GM12878 (cell line): ENCODE data around the gene CSDE1. TPM values are rescaled to one million over a fixed set of nuclear protein-coding genes. Genes with fewer than 3 reads are reported as not detected.

Source experiments
- ATAC-seq: fragments of 200-7000 bp; cut with Tn5 transposase; 3 replicates; pipeline ENCODE4 v1.9.1; 2020; ENCODE audit warnings: mild to moderate bottlenecking, moderate library complexity
- BruUV-seq: library from RNA; stranded (reverse); fragments of 400-500 nt; replicated peaks from 2 replicates; lab custom pipeline; 2021; lab: Mats Ljungman, UMichigan
- CTCF ChIA-PET: fragments of 300-600 bp; sonication (Branson Sonifier 250); formaldehyde crosslinking; extraction: SDS; loops from one replicate; lab custom pipeline; 2021; ENCODE audit warnings: inconsistent platforms; lab: Yijun Ruan, JAX
- POLR2A ChIA-PET: fragments of 350-600 bp; formaldehyde crosslinking; extraction: SDS; loops from one replicate; lab custom pipeline; 2021; ENCODE audit warnings: inconsistent platforms; lab: Charles Lee
- RAD21 ChIA-PET: fragments of 300-600 bp; sonication (Branson Sonifier 250); formaldehyde crosslinking; loops from one replicate; lab custom pipeline; 2023; ENCODE audit warnings: antibody characterized with exemption; ENCODE audit not compliant: unreplicated experiment; lab: Charles Lee
- SMC1A ChIA-PET: fragments of 300-600 bp; sonication (Branson Sonifier 250); formaldehyde crosslinking; loops from one replicate; lab custom pipeline; 2023; ENCODE audit not compliant: unreplicated experiment, uncharacterized antibody; lab: Charles Lee
- DNase-seq: peaks from one replicate; pipeline ENCODE4 v3.0.0-alpha.2; 2011; ENCODE audit warnings: low read depth, low spot score
- FAIRE-seq: peaks from 3 replicates; lab custom pipeline; 2011; peaks lifted over from hg19 to GRCh38; lab: Jason Lieb, UNC
- H2AFZ ChIP-seq: 2 replicates; pipeline ENCODE4 v1.6.0; 2011; ENCODE audit warnings: low read depth, low read length, control low read depth; ENCODE audit not compliant: control insufficient read depth
- H3K27ac ChIP-seq: 2 replicates; pipeline ENCODE4 v1.5.1; 2011; ENCODE audit warnings: control low read depth; ENCODE audit not compliant: control insufficient read depth, insufficient read depth
- H3K27me3 ChIP-seq, 2 experiments: replicated peaks in 1 of 2; 2 replicates each; pipeline versions ENCODE4 v1.6.0 to v1.6.1; 2011; ENCODE audit warnings: low read length in 1 of 2; ENCODE audit not compliant: control insufficient read depth in 2 of 2, insufficient read depth in 2 of 2
- H3K36me3 ChIP-seq, 2 experiments: 2 replicates each; pipeline ENCODE4 v1.5.1; 2011; ENCODE audit warnings: low read length in 1 of 2; ENCODE audit not compliant: control insufficient read depth in 2 of 2, insufficient read depth in 2 of 2
- H3K4me1 ChIP-seq: 2 replicates; pipeline ENCODE4 v1.6.1; 2011; ENCODE audit warnings: mild to moderate bottlenecking, low read length, moderate library complexity, mixed read lengths; ENCODE audit not compliant: control insufficient read depth, insufficient read depth
- H3K4me2 ChIP-seq: 2 replicates; pipeline ENCODE4 v1.6.0; 2011; ENCODE audit warnings: control low read depth; ENCODE audit not compliant: control insufficient read depth, insufficient read depth
- H3K4me3 ChIP-seq: fragments of 200-600 bp; sonication (generic); 2 replicates; pipeline ENCODE4 v1.5.1; 2016
- H3K79me2 ChIP-seq: 2 replicates; pipeline ENCODE4 v1.6.0; 2011; ENCODE audit warnings: low read length; ENCODE audit not compliant: control insufficient read depth, insufficient read depth
- H3K9ac ChIP-seq: 2 replicates; pipeline ENCODE4 v1.8.0; 2011; ENCODE audit warnings: low read length, control low read depth, mixed read lengths; ENCODE audit not compliant: control insufficient read depth, insufficient read depth
- H3K9me3 ChIP-seq: replicated peaks from 3 replicates; pipeline ENCODE4 v1.5.1; 2011; ENCODE audit warnings: mild to moderate bottlenecking, low read length; ENCODE audit not compliant: control insufficient read depth, insufficient read depth
- H4K20me1 ChIP-seq: 2 replicates; pipeline ENCODE4 v1.6.0; 2011; ENCODE audit not compliant: control insufficient read depth, insufficient read depth
- BHLHE40 ChIP-seq, 2 experiments: fragments of 450-650 bp in 1 of 2; IDR thresholded peaks; 2 replicates each; pipeline ENCODE4 v1.6.1; 2011 to 2017; ENCODE audit warnings: low read depth in 2 of 2, borderline replicate concordance in 1 of 2, improper control_type of control experiment in 1 of 2, low read length in 1 of 2, mild to moderate bottlenecking in 1 of 2
- ESRRA ChIP-seq: IDR thresholded peaks from 2 replicates; pipeline ENCODE4 v1.6.1; 2012; ENCODE audit warnings: mild to moderate bottlenecking, low read length, improper control_type of control experiment
- FOXK2 ChIP-seq: fragments of 450-650 bp; IDR thresholded peaks from 2 replicates; pipeline ENCODE4 v1.6.1; 2017; ENCODE audit warnings: mild to moderate bottlenecking, moderate library complexity
- HCFC1 ChIP-seq: fragments of 150-350 bp; IDR thresholded peaks from 2 replicates; pipeline ENCODE4 v1.6.1; 2014; ENCODE audit warnings: low read length
- NBN ChIP-seq: fragments of 450-650 bp; IDR thresholded peaks from 2 replicates; pipeline ENCODE4 v1.6.1; 2016
- POLR2AphosphoS5 ChIP-seq: IDR thresholded peaks from 2 replicates; pipeline ENCODE4 v1.6.1; 2011; ENCODE audit warnings: mild to moderate bottlenecking, low read length, inconsistent platforms
- SIN3A ChIP-seq: IDR thresholded peaks from 2 replicates; pipeline ENCODE4 v1.6.1; 2012; ENCODE audit warnings: low read depth, low read length, improper control_type of control experiment
- TARDBP ChIP-seq: IDR thresholded peaks from 2 replicates; pipeline ENCODE4 v1.6.1; 2016; ENCODE audit warnings: borderline replicate concordance
- TCF7 ChIP-seq: IDR thresholded peaks from 2 replicates; pipeline ENCODE4 v1.6.1; 2014; ENCODE audit warnings: antibody characterized with exemption, borderline replicate concordance
- WGBS: methylation state at CpG from one replicate; pipeline ENCODE4 v1.1.6; 2016; ENCODE audit warnings: low lambda C conversion rate; ENCODE audit not compliant: insufficient replicate concordance, insufficient coverage; ENCODE audit errors: missing lambda C conversion rate; 5-methylcytosine and 5-hydroxymethylcytosine counted together
- in situ Hi-C: fragments of 300-500 bp; cut with MboI; formaldehyde crosslinking; loops from 9 replicates; pipeline ENCODE4 v1.14.3; 2018; ENCODE audit warnings: mixed read lengths
- intact Hi-C: fragments of 100-400 bp; cut with micrococcal nuclease; formaldehyde crosslinking; loops from one replicate; pipeline ENCODE4 v1.14.2; 2022; ENCODE audit not compliant: unreplicated experiment
- polyA plus RNA-seq, 11 experiments: library from polyadenylated mRNA; depleted of rRNA in 4 of 11; unstranded in 6 of 11; stranded (reverse) in 5 of 11; fragments of >200 nt; fragmentation: Nextera tagmentation in 4 of 11; fragmentation: Illumina TruSeq in 1 of 11; extraction: Ambion mirVana in 4 of 11; extraction: Trizol in 1 of 11; gene quantifications; 1 replicate in 1 of 11; 2 replicates in 10 of 11; pipeline versions ENCODE4 v1.2.1 to v1.2.3, GENCODE V29; 2011 to 2016; ENCODE audit warnings: inconsistent platforms in 2 of 11, missing spikeins in 2 of 11, low read depth in 1 of 11
- total RNA-seq, 4 experiments: library from RNA; depleted of rRNA in 3 of 4; stranded (reverse); fragments of >200 nt in 3 of 4; fragmentation: Illumina TruSeq in 1 of 4; extraction: Trizol in 1 of 4; gene quantifications; 2 replicates each; pipeline versions ENCODE4 v1.2.1 to v1.2.3, GENCODE V29; 2013 to 2021
- TF ChIP-seq, protein P1 (sequence below): fragments of 450-650 bp; IDR thresholded peaks from 2 replicates; pipeline ENCODE4 v1.6.1; 2017; ENCODE audit warnings: low read depth, mild to moderate bottlenecking, moderate library complexity
- TF ChIP-seq, protein P2 (sequence below): IDR thresholded peaks from 2 replicates; pipeline ENCODE4 v1.6.1; 2011; ENCODE audit warnings: low read depth, mild to moderate bottlenecking, low read length, moderate library complexity, borderline replicate concordance; ENCODE audit errors: extremely low read depth
- TF ChIP-seq, protein P3 (sequence below): IDR thresholded peaks from 2 replicates; pipeline ENCODE4 v1.6.1; 2012; ENCODE audit warnings: mild to moderate bottlenecking, low read depth, low read length
- TF ChIP-seq, protein P4 (sequence below): fragments of 450-650 bp; IDR thresholded peaks from 2 replicates; pipeline ENCODE4 v1.6.1; 2017; ENCODE audit warnings: mild to moderate bottlenecking, low read depth, inconsistent platforms; ENCODE audit not compliant: poor library complexity, severe bottlenecking
- TF ChIP-seq, protein P5 (sequence below): fragments of 450-650 bp; IDR thresholded peaks from 2 replicates; pipeline ENCODE4 v1.6.1; 2017; ENCODE audit warnings: borderline replicate concordance

The CSDE1 gene
- total and polyA plus RNA-seq, 10 of the 15 experiments (the other 5 are each of a cell fraction or from before 2014, with no cell fraction given) = 130 to 390 (median 246) TPM

DNA sequence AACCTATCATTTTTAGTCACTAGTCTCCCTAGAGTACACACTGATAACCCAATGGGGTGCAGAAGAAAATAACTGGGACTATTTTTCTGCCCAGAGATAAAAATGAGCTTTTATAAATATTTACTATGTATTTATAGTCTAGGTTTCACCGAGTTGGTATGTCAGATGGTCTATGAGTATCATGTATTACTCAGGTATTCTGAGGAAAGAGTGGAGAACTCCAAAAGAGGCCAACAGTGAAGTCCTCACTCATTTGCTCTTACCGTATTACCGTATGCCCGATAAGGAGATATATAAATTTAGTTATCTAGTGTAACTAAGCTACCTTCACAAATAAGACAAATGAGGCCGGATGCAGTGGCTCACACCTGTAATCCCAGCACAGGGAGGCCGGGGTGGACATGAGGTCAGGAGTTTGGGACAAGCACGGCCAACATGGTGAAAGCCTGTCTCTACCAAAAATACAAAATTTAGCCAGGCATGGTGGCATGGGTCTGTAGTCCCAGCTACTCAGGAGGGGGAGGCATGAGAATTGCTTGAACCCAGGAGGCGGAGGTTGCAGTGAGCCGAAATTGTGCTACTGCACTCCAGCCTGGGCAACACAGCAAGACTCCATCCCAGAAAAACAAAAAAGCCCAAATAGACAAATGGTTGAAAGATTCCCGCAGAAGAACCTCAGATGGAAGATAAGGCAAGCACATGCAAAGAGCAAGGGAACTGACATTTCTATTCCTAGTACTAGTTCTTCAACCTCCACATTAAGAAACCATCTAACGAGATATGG is 15.6 kb downstream of the CSDE1 start:
- ChIA-PET RAD21 (no interaction called here), SMC1A (interaction anchor here (0.8 to 1.3 kb wide), 3 partner anchors 13 to 26 kb away, joined by 3 read pairs; partner anchors contain the start of gene NRAS), CTCF (interaction anchor here (0.6 kb wide), 1 partner anchor 9 kb away, joined by 3 read pairs; no protein-coding TSS in a partner anchor), POLR2A (no interaction called here)
- intact Hi-C loops = no loop called here
- TF ChIP-seq, protein P1, sequence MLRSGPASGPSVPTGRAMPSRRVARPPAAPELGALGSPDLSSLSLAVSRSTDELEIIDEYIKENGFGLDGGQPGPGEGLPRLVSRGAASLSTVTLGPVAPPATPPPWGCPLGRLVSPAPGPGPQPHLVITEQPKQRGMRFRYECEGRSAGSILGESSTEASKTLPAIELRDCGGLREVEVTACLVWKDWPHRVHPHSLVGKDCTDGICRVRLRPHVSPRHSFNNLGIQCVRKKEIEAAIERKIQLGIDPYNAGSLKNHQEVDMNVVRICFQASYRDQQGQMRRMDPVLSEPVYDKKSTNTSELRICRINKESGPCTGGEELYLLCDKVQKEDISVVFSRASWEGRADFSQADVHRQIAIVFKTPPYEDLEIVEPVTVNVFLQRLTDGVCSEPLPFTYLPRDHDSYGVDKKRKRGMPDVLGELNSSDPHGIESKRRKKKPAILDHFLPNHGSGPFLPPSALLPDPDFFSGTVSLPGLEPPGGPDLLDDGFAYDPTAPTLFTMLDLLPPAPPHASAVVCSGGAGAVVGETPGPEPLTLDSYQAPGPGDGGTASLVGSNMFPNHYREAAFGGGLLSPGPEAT = no peak
- TF ChIP-seq, protein P2, sequence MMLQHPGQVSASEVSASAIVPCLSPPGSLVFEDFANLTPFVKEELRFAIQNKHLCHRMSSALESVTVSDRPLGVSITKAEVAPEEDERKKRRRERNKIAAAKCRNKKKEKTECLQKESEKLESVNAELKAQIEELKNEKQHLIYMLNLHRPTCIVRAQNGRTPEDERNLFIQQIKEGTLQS = no peak
- TF ChIP-seq POLR2AphosphoS5 (no peak), FOXK2 (no peak), NBN (no peak), TARDBP (no peak), BHLHE40 (IDR thresholded peaks at IDR 0.05; ENCODE audit: borderline replicate concordance in 1 of 2, low read depth in 2 of 2, low read length in 1 of 2) (no peak), TCF7 (no peak), ESRRA (no peak), SIN3A (no peak), HCFC1 (no peak)
- TF ChIP-seq, protein P3, sequence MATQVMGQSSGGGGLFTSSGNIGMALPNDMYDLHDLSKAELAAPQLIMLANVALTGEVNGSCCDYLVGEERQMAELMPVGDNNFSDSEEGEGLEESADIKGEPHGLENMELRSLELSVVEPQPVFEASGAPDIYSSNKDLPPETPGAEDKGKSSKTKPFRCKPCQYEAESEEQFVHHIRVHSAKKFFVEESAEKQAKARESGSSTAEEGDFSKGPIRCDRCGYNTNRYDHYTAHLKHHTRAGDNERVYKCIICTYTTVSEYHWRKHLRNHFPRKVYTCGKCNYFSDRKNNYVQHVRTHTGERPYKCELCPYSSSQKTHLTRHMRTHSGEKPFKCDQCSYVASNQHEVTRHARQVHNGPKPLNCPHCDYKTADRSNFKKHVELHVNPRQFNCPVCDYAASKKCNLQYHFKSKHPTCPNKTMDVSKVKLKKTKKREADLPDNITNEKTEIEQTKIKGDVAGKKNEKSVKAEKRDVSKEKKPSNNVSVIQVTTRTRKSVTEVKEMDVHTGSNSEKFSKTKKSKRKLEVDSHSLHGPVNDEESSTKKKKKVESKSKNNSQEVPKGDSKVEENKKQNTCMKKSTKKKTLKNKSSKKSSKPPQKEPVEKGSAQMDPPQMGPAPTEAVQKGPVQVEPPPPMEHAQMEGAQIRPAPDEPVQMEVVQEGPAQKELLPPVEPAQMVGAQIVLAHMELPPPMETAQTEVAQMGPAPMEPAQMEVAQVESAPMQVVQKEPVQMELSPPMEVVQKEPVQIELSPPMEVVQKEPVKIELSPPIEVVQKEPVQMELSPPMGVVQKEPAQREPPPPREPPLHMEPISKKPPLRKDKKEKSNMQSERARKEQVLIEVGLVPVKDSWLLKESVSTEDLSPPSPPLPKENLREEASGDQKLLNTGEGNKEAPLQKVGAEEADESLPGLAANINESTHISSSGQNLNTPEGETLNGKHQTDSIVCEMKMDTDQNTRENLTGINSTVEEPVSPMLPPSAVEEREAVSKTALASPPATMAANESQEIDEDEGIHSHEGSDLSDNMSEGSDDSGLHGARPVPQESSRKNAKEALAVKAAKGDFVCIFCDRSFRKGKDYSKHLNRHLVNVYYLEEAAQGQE = no peak
- TF ChIP-seq, protein P4, sequence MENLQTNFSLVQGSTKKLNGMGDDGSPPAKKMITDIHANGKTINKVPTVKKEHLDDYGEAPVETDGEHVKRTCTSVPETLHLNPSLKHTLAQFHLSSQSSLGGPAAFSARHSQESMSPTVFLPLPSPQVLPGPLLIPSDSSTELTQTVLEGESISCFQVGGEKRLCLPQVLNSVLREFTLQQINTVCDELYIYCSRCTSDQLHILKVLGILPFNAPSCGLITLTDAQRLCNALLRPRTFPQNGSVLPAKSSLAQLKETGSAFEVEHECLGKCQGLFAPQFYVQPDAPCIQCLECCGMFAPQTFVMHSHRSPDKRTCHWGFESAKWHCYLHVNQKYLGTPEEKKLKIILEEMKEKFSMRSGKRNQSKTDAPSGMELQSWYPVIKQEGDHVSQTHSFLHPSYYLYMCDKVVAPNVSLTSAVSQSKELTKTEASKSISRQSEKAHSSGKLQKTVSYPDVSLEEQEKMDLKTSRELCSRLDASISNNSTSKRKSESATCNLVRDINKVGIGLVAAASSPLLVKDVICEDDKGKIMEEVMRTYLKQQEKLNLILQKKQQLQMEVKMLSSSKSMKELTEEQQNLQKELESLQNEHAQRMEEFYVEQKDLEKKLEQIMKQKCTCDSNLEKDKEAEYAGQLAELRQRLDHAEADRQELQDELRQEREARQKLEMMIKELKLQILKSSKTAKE = no peak
- TF ChIP-seq, protein P5, sequence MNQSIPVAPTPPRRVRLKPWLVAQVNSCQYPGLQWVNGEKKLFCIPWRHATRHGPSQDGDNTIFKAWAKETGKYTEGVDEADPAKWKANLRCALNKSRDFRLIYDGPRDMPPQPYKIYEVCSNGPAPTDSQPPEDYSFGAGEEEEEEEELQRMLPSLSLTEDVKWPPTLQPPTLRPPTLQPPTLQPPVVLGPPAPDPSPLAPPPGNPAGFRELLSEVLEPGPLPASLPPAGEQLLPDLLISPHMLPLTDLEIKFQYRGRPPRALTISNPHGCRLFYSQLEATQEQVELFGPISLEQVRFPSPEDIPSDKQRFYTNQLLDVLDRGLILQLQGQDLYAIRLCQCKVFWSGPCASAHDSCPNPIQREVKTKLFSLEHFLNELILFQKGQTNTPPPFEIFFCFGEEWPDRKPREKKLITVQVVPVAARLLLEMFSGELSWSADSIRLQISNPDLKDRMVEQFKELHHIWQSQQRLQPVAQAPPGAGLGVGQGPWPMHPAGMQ = no peak
- H3K27ac ChIP-seq = no peak overlapping the region
- H3K4me1 ChIP-seq = no peaks in the 10 kb centered on the region
- peaks cover 2 to 41% of the 10 kb centered on the region in 2 experiments for H3K36me3 ChIP-seq
- 86% methylated on average over 11 of the region's 11 CpGs for WGBS
- no peak for FAIRE-seq
- ATAC-seq = no peak
- no peak overlapping the region for H3K4me2 ChIP-seq
- no peak for DNase-seq
- no peak overlapping the region for H2AFZ ChIP-seq
- H3K9me3 ChIP-seq = no peaks in the 10 kb centered on the region
- no peak overlapping the region for H3K9ac ChIP-seq
- H3K27me3 ChIP-seq = no peaks in the 10 kb centered on the region
- no peaks in the 10 kb centered on the region; the same call in 1 of the 2 replicates for H4K20me1 ChIP-seq
- no peak overlapping the region for H3K4me3 ChIP-seq
- in situ Hi-C loops = loop anchor here (25.0 kb wide), 1 partner anchor 1780 kb away; the partner anchor contains the start of gene SLC16A1
- peaks cover 65% of the 10 kb centered on the region for H3K79me2 ChIP-seq
- BruUV-seq = no TSS peak
